K562 (cell line): Measurements from ENCODE around the gene SIGLEC7. TPM values are rescaled to one million over a fixed set of nuclear protein-coding genes. Genes with fewer than 3 reads are reported as not detected.

ENCODE experiments used
- ARID2 ChIP-seq: fragments of 450-650 bp; IDR thresholded peaks from 2 replicates; pipeline ENCODE4 v1.6.1; 2017; ENCODE audit warnings: antibody characterized with exemption, mild to moderate bottlenecking
- CC2D1A ChIP-seq: fragments of 450-650 bp; IDR thresholded peaks from 2 replicates; pipeline ENCODE4 v1.6.1; 2017; ENCODE audit warnings: mild to moderate bottlenecking
- JUND ChIP-seq, 2 experiments: IDR thresholded peaks; 2 replicates in 1 of 2; 3 replicates in 1 of 2; pipeline ENCODE4 v1.6.1; 2011; ENCODE audit warnings: borderline replicate concordance in 2 of 2, low read depth in 2 of 2, low read length in 2 of 2, improper control_type of control experiment in 1 of 2, missing biosample characterization in 1 of 2, missing genetic modification characterization in 1 of 2, missing genetic modification reagents in 1 of 2
- L3MBTL2 ChIP-seq: fragments of 450-650 bp; IDR thresholded peaks from 2 replicates; pipeline ENCODE4 v1.6.1; 2016; ENCODE audit warnings: mild to moderate bottlenecking, moderate library complexity
- SMARCC2 ChIP-seq: fragments of 450-650 bp; IDR thresholded peaks from 2 replicates; pipeline ENCODE4 v1.6.1; 2017; ENCODE audit warnings: antibody characterized with exemption, moderate library complexity, mild to moderate bottlenecking, low read depth
- SMC3 ChIP-seq: conservative IDR thresholded peaks from 2 replicates; pipeline ENCODE4 v1.6.1; 2011; ENCODE audit warnings: low read depth, low read length, improper control_type of control experiment; ENCODE audit not compliant: insufficient read depth
- TCF7 ChIP-seq: sonication (generic); IDR thresholded peaks from 2 replicates; pipeline ENCODE4 v1.6.1; 2016; ENCODE audit warnings: antibody characterized with exemption, borderline replicate concordance
- U2AF1 ChIP-seq: fragments of 200-400 bp; formaldehyde crosslinking; optimal IDR thresholded peaks from 2 replicates; pipeline ENCODE3; 2017; ENCODE audit warnings: mild to moderate bottlenecking, low read depth, low read length, moderate library complexity
- ZBTB7A ChIP-seq: IDR thresholded peaks from 2 replicates; pipeline ENCODE4 v1.6.1; 2011; ENCODE audit warnings: low read depth, mild to moderate bottlenecking, low read length, moderate library complexity, borderline replicate concordance; ENCODE audit not compliant: control insufficient read depth
- polyA plus RNA-seq, 8 experiments: library from polyadenylated mRNA; depleted of rRNA in 4 of 8; stranded (reverse) in 5 of 8; unstranded in 3 of 8; fragments of >200 nt; fragmentation: Nextera tagmentation in 2 of 8; fragmentation: Illumina TruSeq in 1 of 8; extraction: Ambion mirVana in 2 of 8; extraction: Trizol in 1 of 8; gene quantifications; 2 replicates each; pipeline versions ENCODE4 v1.2.1 to v1.2.3, GENCODE V29; 2011 to 2014; ENCODE audit warnings: inconsistent platforms in 1 of 8, missing spikeins in 1 of 8
- total RNA-seq, 7 experiments: library from RNA; depleted of rRNA in 6 of 7; stranded (reverse); fragments of >200 nt in 6 of 7; fragmentation: Illumina TruSeq in 2 of 7; extraction: Trizol in 2 of 7; gene quantifications; 2 replicates each; pipeline versions ENCODE4 v1.2.1 to v1.2.3, GENCODE V29; 2011 to 2021; ENCODE audit warnings: low replicate concordance in 1 of 7
- TF ChIP-seq, protein P1 (sequence below), 2 experiments: fragments of 450-650 bp; formaldehyde crosslinking in 1 of 2; IDR thresholded peaks; 2 replicates each; pipeline versions ENCODE4 v1.4.0 to v1.6.1; 2014 to 2020; ENCODE audit warnings: mild to moderate bottlenecking in 2 of 2, borderline replicate concordance in 1 of 2, low read depth in 1 of 2
- TF ChIP-seq, protein P2 (sequence below): fragments of 200-800 bp; sonication (Bioruptor generic); IDR thresholded peaks from 2 replicates; pipeline ENCODE4 v1.6.1; 2017; ENCODE audit warnings: missing genetic modification characterization, missing compliant biosample characterization
- TF ChIP-seq, protein P3 (sequence below): IDR thresholded peaks from 2 replicates; pipeline ENCODE4 v1.6.1; 2011; ENCODE audit warnings: borderline replicate concordance, low read depth, mild to moderate bottlenecking, moderate library complexity, low read length; ENCODE audit not compliant: insufficient read depth, poor library complexity, severe bottlenecking
- TF ChIP-seq, protein P4 (sequence below): sonication (generic); formaldehyde crosslinking; IDR thresholded peaks from 2 replicates; pipeline ENCODE4 v1.8.0; 2022; ENCODE audit warnings: mild to moderate bottlenecking, missing genetic modification reagents

Gene SIGLEC7
- total and polyA plus RNA-seq, 9 of the 15 experiments (the other 6 are each of a cell fraction or from before 2014, with no cell fraction given): 0.10 to 0.12 TPM; not detected in 7

DNA sequence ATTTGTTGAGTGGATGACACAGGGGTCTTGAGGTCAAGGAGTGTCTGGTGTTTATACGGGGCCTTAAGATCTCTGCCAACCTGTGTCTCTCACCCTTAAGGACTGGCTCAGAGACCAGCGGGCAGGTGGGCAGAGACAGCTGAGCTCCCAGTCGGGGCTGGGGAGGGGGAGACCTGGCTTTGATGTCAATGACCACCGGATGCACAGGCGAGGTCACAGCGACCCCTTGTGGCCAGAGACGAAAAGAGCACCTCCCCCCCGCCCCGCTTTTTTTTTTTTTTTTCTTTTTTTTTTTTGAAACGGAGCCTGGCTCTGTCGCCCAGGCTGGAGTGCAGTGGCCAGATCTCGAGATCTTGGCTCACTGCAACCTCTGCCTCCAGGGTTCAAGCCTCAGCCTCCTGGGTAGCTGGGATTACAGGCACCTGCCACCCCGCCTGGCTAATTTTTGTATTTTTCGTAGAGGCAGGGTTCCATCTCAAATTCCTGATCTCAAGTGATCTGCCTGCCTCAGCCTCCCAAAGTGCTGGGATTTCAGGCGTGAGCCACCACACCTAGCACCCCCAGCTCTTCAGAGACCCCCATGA is 47.3 kb upstream of the SIGLEC7 start (continued):
- TF ChIP-seq, protein P1, sequence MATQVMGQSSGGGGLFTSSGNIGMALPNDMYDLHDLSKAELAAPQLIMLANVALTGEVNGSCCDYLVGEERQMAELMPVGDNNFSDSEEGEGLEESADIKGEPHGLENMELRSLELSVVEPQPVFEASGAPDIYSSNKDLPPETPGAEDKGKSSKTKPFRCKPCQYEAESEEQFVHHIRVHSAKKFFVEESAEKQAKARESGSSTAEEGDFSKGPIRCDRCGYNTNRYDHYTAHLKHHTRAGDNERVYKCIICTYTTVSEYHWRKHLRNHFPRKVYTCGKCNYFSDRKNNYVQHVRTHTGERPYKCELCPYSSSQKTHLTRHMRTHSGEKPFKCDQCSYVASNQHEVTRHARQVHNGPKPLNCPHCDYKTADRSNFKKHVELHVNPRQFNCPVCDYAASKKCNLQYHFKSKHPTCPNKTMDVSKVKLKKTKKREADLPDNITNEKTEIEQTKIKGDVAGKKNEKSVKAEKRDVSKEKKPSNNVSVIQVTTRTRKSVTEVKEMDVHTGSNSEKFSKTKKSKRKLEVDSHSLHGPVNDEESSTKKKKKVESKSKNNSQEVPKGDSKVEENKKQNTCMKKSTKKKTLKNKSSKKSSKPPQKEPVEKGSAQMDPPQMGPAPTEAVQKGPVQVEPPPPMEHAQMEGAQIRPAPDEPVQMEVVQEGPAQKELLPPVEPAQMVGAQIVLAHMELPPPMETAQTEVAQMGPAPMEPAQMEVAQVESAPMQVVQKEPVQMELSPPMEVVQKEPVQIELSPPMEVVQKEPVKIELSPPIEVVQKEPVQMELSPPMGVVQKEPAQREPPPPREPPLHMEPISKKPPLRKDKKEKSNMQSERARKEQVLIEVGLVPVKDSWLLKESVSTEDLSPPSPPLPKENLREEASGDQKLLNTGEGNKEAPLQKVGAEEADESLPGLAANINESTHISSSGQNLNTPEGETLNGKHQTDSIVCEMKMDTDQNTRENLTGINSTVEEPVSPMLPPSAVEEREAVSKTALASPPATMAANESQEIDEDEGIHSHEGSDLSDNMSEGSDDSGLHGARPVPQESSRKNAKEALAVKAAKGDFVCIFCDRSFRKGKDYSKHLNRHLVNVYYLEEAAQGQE (IDR thresholded peaks at IDR 0.05; ENCODE audit: borderline replicate concordance): peak; percentile 65
- TF ChIP-seq, protein P1 (CRISPR knock-in tag; IDR thresholded peaks at IDR 0.05; ENCODE audit: low read depth): no peak
- TF ChIP-seq, protein P2, sequence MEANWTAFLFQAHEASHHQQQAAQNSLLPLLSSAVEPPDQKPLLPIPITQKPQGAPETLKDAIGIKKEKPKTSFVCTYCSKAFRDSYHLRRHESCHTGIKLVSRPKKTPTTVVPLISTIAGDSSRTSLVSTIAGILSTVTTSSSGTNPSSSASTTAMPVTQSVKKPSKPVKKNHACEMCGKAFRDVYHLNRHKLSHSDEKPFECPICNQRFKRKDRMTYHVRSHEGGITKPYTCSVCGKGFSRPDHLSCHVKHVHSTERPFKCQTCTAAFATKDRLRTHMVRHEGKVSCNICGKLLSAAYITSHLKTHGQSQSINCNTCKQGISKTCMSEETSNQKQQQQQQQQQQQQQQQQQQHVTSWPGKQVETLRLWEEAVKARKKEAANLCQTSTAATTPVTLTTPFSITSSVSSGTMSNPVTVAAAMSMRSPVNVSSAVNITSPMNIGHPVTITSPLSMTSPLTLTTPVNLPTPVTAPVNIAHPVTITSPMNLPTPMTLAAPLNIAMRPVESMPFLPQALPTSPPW (CRISPR knock-in tag): peak; percentile 74
- TF ChIP-seq CC2D1A (peak; percentile 67; the same call in 1 of the 2 replicates), SMC3 (peak; percentile 52), ARID2 (0 out of 2 replicates have a peak, but pooled peaks have one; percentile 54), SMARCC2 (no peak), U2AF1 (no peak), TCF7 (peak; percentile 46; the same call in 1 of the 2 replicates), ZBTB7A (peak; percentile 46; the same call in 1 of the 2 replicates), L3MBTL2 (0 out of 2 replicates have a peak, but pooled peaks have one; percentile 15), JUND (IDR thresholded peaks at IDR 0.05; ENCODE audit: borderline replicate concordance, low read depth, low read length) (0 out of 2 replicates have a peak, but pooled peaks have one; percentile 17), JUND (tag; IDR thresholded peaks at IDR 0.05; ENCODE audit: borderline replicate concordance, low read depth, low read length) (no peak)
- TF ChIP-seq, protein P3, sequence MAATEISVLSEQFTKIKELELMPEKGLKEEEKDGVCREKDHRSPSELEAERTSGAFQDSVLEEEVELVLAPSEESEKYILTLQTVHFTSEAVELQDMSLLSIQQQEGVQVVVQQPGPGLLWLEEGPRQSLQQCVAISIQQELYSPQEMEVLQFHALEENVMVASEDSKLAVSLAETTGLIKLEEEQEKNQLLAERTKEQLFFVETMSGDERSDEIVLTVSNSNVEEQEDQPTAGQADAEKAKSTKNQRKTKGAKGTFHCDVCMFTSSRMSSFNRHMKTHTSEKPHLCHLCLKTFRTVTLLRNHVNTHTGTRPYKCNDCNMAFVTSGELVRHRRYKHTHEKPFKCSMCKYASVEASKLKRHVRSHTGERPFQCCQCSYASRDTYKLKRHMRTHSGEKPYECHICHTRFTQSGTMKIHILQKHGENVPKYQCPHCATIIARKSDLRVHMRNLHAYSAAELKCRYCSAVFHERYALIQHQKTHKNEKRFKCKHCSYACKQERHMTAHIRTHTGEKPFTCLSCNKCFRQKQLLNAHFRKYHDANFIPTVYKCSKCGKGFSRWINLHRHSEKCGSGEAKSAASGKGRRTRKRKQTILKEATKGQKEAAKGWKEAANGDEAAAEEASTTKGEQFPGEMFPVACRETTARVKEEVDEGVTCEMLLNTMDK: peak; percentile 26
- TF ChIP-seq, protein P4, sequence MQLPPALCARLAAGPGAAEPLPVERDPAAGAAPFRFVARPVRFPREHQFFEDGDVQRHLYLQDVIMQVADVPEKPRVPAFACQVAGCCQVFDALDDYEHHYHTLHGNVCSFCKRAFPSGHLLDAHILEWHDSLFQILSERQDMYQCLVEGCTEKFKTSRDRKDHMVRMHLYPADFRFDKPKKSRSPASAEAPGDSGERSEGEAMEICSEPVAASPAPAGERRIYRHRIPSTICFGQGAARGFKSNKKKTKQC: no peak
